NCI-H748 (cell line): ENCODE data around the gene JARID2.

Experiments used
- DNase-seq: peaks from one replicate; lab custom pipeline; 2025; ENCODE audit not compliant: unreplicated experiment; lab: John Stamatoyannopoulos, UW

JARID2 gene

DNA sequence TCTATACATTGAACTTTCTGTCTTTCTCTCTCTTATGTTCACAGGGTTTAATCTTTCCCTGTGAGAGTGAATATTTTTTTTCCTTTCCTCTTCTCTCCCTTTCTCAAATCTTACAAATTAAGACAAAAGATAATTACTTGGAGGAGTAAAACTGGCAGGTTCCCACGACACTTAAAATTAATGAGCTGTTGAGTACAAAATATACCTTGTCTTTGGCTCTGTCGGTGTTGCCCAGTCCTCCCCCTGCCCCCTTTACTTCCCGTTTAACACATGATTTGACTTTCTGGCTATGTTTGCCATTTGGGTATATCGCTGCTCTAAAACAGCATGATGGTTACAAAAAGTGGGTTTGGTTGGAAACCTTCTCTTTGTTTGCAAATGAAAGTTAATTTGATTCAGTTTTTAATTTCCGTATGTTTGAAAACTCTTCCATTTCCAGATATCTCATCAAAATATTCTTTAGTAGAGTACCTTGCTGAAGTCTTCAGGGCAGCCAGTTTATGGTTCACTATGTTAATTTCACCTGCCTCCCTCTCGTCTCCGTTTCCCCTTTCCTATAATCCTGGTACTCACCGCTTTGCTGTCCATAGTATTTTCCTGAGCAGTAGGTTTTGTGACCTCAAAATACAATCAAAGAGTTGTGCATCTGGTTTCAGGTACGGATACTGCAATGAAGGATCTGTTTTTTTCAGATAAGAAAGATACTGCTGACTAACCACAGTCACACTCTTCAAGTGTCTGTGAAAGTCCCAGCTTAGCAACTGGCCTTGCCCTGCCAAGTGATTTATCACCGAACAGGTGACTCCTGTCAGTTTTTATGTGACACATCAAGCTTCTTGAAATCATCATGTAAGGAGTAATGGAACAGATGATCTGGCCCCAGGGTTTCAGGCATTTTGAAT is 235.8 kb downstream of the JARID2 start:
- no peak for DNase-seq

DNA sequence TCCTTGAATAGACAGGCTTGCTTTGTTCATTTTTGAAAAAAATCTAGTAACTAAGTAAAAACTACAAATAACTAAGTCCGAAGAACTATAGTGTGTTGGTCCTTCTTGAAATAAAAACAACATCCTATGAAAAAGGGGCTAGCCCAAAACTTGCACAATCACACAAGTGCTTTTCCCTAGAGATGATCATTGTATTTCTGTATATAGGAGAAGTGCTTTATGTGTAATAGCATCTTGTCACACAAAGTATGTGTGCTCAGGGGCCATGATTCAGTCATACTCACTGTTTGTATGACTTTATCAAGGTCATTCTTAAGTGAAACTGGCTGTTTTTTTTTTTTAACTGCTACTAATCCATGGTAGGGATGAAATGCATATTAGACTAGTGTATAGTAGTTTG is 237.2 kb downstream of the JARID2 start:
- DNase-seq, result no peak

- DNase-seq, result no peak
These were observed 238.3 kb downstream of the JARID2 start for GRCh38 chr6:15484140-15484539.

- no peak for DNase-seq
These were observed 239.0 kb downstream of the JARID2 start for GRCh38 chr6:15484821-15485220.

GRCh38 chr6:15485936-15486335 is 240.1 kb downstream of the JARID2 start:
- DNase-seq, result no peak

- no peak for DNase-seq
These were observed 241.4 kb downstream of the JARID2 start for GRCh38 chr6:15487262-15487661.

DNA sequence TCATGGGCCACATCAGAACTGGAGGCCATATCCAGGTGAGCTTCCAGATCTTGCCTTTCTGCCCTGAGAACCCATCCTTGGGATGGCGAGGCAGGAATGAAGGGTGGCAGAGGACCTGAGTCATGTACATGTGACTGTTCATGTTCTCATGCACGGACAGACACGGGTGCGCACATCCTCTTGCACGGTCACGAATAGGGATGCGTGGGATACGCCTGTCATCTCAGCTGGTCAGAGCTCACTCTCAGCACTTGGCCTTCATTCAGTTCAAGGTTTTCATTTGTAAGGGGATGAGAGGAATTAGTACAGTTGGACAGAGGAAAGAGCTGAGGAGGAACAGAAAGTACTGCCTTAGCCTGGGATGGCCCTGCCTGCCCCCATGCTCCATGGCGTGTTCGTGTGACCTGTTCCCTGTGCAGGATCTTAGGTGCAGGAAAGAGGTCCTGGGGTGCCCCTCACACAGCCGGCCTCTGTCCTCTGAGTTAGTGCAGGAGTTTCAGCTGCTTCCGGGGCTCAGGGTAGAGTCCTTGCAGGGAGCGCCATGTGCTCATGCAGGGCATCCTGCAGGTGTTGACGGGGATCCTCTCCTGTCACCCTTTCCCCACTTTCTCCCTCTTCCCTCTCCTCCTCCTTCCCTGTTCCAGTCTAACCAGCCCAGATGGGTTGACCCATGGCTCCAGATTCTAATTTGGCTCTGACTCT is 243.5 kb downstream of the JARID2 start:
- no peak for DNase-seq

DNA sequence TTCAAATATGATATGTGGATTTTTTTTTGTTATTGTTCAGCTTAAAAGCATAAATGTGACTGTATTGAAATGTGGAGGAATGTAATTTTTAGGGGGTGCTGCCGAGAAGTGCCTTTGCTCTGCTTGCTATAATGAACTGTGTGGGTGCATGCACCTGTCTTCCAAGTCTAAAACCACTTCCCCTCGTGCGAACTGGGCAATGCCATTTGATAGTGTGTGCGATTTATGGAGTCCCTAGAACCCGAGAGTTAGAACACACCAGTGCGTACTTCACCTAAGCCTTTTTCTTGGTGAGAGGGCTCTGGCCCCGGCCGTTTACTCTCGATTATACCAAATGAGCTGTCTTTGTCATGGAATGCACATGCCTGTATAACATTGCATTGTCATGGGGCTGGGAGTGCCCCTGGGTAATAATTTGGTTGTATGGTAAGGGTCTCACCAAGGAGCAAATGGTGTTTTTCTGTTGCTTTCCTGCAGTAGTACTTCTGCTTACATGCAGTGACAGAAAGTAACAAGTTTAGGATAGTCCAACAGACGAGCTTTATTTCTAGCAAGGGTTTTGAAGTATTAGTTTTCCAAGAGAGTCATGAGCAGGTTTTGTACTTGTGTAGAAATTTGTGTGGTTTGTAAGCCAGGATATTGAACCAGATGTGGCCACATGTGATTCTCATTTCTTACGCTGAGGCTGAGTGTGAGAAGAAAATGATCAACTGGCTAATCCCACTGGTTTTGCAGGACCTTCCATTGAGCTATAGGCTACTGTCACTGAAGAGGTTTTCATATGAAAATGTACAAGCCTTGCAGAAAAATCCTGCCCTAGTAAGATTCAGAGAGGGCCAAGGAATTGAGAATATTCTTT is 244.6 kb downstream of the JARID2 start:
- no peak for DNase-seq

- peak; percentile 54 for DNase-seq
These were observed 245.6 kb downstream of the JARID2 start for GRCh38 chr6:15491255-15491985.

DNA sequence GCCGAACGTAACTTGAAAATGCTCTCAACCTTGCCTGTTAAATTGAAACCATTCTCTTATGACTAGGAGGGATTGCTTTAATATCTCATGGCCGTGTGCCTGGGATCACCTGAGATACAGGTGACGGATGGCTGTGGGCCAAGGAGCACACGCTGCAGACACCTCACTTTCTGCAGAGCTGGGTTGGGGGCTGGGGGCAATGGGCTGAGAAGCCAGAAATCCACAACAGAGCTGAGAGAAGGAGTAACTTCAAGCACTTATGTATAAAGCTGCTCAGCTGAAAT is 246.1 kb downstream of the JARID2 start:
- DNase-seq, result no peak

DNA sequence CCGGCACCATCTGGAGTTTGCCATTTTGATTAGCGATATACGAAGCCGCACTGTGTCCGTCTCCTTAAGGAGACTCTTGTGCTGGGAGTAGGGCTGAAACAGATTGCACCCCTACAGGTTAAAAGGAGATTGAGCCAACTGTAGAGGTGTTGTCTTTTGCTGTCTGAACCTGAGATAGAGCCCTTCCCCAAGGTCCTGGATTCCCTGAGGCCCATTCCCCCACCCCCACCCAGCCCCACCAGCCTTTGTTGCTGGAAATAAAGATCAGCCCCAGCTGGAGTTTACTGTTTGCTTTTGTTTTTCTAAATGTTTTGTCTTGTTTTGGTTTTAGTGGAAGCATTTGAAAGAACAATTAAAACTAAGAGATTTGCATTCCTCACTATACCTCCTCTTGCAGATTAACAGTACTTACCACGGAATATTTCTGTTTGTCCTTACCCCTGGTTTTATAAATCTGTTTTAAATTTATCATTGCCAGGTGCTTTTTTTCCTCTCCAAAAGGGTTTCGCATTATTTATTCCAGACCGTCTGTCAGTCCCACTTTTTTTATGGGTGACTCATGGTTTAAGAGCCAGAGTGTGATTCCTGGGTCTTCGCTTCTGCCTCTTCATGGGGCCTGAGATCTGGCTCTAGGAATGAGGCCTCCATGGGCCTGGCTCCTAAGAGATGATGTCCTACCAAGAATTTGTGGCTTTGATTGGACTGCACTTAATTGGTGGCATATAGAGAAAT is 247.7 kb downstream of the JARID2 start:
- no peak for DNase-seq

- DNase-seq, result no peak
These were observed 249.6 kb downstream of the JARID2 start for GRCh38 chr6:15495375-15495901.

GRCh38 chr6:15496345-15497131 is 250.7 kb downstream of the JARID2 start:
- no peak for DNase-seq

DNA sequence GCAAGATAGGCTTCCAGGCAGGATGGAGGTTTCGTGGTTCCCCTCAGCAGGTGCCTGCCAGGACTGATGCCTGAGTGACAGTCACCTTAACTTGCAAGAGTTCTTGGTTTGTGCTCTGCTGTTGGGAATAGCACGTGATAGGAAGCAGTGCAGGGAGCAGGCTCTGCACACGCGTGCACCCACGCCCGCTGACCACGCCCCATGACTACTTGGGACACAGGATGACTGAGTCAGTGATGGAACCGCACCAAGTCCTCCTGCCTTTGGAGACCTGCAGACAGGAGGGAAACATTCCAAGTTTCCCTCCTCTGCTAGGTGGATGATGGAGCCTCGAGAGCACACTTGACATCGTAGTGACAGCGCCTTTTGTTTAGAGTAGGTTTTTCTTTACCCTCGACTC is 252.8 kb downstream of the JARID2 start:
- no peak for DNase-seq

- DNase-seq, result no peak
These were observed 253.3 kb downstream of the JARID2 start for GRCh38 chr6:15499125-15499524.

- no peak for DNase-seq
These were observed 253.7 kb downstream of the JARID2 start for GRCh38 chr6:15499591-15499990.

GRCh38 chr6:15500078-15500740 is 254.3 kb downstream of the JARID2 start:
- no peak for DNase-seq

DNA sequence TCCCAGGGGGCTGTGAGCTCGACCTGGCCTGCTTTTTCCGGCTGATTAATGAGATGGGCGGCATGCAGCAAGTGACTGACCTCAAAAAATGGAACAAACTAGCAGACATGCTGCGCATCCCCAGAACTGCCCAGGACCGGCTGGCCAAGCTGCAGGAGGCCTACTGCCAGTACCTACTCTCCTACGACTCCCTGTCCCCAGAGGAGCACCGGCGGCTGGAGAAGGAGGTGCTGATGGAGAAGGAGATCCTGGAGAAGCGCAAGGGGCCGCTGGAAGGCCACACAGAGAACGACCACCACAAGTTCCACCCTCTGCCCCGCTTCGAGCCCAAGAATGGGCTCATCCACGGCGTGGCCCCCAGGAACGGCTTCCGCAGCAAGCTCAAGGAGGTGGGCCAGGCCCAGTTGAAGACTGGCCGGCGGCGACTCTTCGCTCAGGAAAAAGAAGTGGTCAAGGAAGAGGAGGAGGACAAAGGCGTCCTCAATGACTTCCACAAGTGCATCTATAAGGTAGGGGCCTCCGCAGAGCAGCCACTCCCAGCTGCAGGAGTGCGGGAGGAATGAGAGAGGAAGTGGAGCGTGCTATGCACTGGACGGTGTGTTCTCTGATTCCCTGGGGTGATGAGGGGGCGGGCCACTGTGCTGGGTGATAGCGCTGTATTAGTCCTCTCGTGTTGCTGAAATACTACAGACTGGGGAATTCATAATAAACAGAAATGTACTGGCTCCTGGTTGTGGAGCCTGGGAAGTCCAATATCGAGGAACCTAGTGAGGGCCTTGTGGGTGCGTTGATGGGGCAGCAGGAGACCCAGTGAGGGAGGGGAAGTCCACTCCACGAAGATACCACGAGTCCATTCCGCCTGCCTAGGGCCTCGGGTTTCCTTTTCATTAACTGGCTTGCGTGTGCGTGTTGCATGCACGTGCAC is 255.3 kb downstream of the JARID2 start:
- no peak for DNase-seq
